HepG2 (cell line): ENCODE measurements around the gene XRCC1. TPM values are rescaled to one million over a fixed set of nuclear protein-coding genes. Genes with fewer than 3 reads are reported as not detected.

Experiments used
- ATAC-seq: fragments of 200-7000 bp; cut with Tn5 transposase; 3 replicates; pipeline ENCODE4 v1.9.1; 2020; ENCODE audit warnings: mild to moderate bottlenecking, moderate library complexity
- BruUV-seq: library from RNA; stranded (reverse); fragments of 400-500 nt; replicated peaks from 2 replicates; lab custom pipeline; 2021; lab: Mats Ljungman, UMichigan
- CTCF ChIA-PET: fragments of 300-600 bp; formaldehyde crosslinking; extraction: SDS; loops from one replicate; lab custom pipeline; 2021; ENCODE audit warnings: low total read pairs, inconsistent platforms, low intra/inter-chr PET ratio; lab: Yijun Ruan, JAX
- POLR2A ChIA-PET: fragments of 350-600 bp; sonication (Branson Sonifier 250); formaldehyde crosslinking; loops from one replicate; lab custom pipeline; 2020; ENCODE audit warnings: antibody characterized with exemption, inconsistent platforms; lab: Yijun Ruan, JAX
- DNase-seq: peaks from one replicate; pipeline ENCODE4 v3.0.0-alpha.2; 2015; ENCODE audit warnings: low spot score
- FAIRE-seq: peaks from 3 replicates; lab custom pipeline; 2011; peaks lifted over from hg19 to GRCh38; lab: Jason Lieb, UNC
- H2AFZ ChIP-seq: one replicate; pipeline ENCODE4 v1.6.1; 2011; ENCODE audit warnings: low read length, inconsistent platforms
- H3K27ac ChIP-seq: fragments of 300-600 bp; 3 replicates; pipeline ENCODE4 v1.8.0; 2011; ENCODE audit warnings: mixed run types, mild to moderate bottlenecking, mixed read lengths, low read length, inconsistent platforms; ENCODE audit not compliant: insufficient read depth; ENCODE audit errors: extremely low read length
- H3K27me3 ChIP-seq, 2 experiments: fragments of 200-600 bp in 1 of 2; 2 replicates in 1 of 2; 3 replicates in 1 of 2; pipeline versions ENCODE4 v1.6.0 to v1.8.0; 2011; ENCODE audit warnings: low read length in 2 of 2, mild to moderate bottlenecking in 2 of 2, moderate library complexity in 2 of 2, inconsistent platforms in 1 of 2; ENCODE audit not compliant: insufficient read depth in 2 of 2, control insufficient read depth in 1 of 2
- H3K36me3 ChIP-seq, 2 experiments: fragments of 200-600 bp in 1 of 2; replicated peaks in 1 of 2; 2 replicates in 1 of 2; 3 replicates in 1 of 2; pipeline versions ENCODE4 v1.5.1 to v1.8.0; 2011; ENCODE audit warnings: low read length in 2 of 2, inconsistent platforms in 1 of 2; ENCODE audit not compliant: insufficient read depth in 2 of 2, control insufficient read depth in 1 of 2
- H3K4me1 ChIP-seq: 2 replicates; pipeline ENCODE4 v1.5.1; 2012; ENCODE audit warnings: low read length, inconsistent platforms; ENCODE audit not compliant: insufficient read depth
- H3K4me2 ChIP-seq: 2 replicates; pipeline ENCODE4 v1.6.0; 2011; ENCODE audit warnings: low read depth, low read length, inconsistent platforms
- H3K4me3 ChIP-seq, 3 experiments: fragments of 200-600 bp in 1 of 3; sonication (generic), shearing (Covaris generic) in 1 of 3; replicated peaks in 1 of 3; 2 replicates each; pipeline ENCODE4 v1.5.1; 2011 to 2016; ENCODE audit warnings: low read length in 3 of 3, inconsistent platforms in 2 of 3, low read depth in 2 of 3, mild to moderate bottlenecking in 2 of 3, control low read depth in 1 of 3, mixed read lengths in 1 of 3; ENCODE audit not compliant: insufficient read depth in 1 of 3
- H3K79me2 ChIP-seq: one replicate; pipeline ENCODE4 v1.6.1; 2011; ENCODE audit warnings: low read length, inconsistent platforms; ENCODE audit not compliant: insufficient read depth
- H3K9ac ChIP-seq: 2 replicates; pipeline ENCODE4 v1.6.0; 2011; ENCODE audit warnings: mild to moderate bottlenecking, low read depth, low read length, inconsistent platforms; ENCODE audit not compliant: insufficient read depth
- H3K9me3 ChIP-seq: 2 replicates; pipeline ENCODE4 v1.5.1; 2012; ENCODE audit warnings: mild to moderate bottlenecking, low read length
- H4K20me1 ChIP-seq: 2 replicates; pipeline ENCODE4 v1.6.0; 2011; ENCODE audit warnings: inconsistent platforms, mild to moderate bottlenecking, low read length, moderate library complexity; ENCODE audit not compliant: insufficient read depth
- FOXK1 ChIP-seq: sonication (generic); formaldehyde crosslinking; IDR thresholded peaks from 2 replicates; pipeline ENCODE4 v1.4.0; 2020; ENCODE audit warnings: low read depth, missing genetic modification reagents, borderline replicate concordance
- FOXO1 ChIP-seq: sonication (generic); formaldehyde crosslinking; IDR thresholded peaks from 2 replicates; pipeline ENCODE4 v1.4.0; 2020; ENCODE audit warnings: missing genetic modification reagents
- HNF1B ChIP-seq: sonication (generic); formaldehyde crosslinking; IDR thresholded peaks from 2 replicates; pipeline ENCODE4 v1.5.1; 2020; ENCODE audit warnings: mild to moderate bottlenecking, moderate library complexity, missing genetic modification reagents
- KLF15 ChIP-seq: sonication (generic); formaldehyde crosslinking; IDR thresholded peaks from 2 replicates; pipeline ENCODE4 v1.8.1; 2023; ENCODE audit warnings: borderline replicate concordance, mild to moderate bottlenecking, inconsistent platforms, missing genetic modification reagents, mixed read lengths
- MTF1 ChIP-seq: sonication (generic); formaldehyde crosslinking; IDR thresholded peaks from 2 replicates; pipeline ENCODE4 v1.5.0; 2020; ENCODE audit warnings: missing genetic modification reagents
- MXD1 ChIP-seq: sonication (generic); formaldehyde crosslinking; IDR thresholded peaks from 2 replicates; pipeline ENCODE4 v1.4.0; 2020; ENCODE audit warnings: mild to moderate bottlenecking, missing genetic modification reagents
- NFIC ChIP-seq: IDR thresholded peaks from 2 replicates; pipeline ENCODE4 v1.6.1; 2012; ENCODE audit warnings: mild to moderate bottlenecking, low read length, inconsistent platforms
- NR2C2 ChIP-seq: sonication (generic); formaldehyde crosslinking; IDR thresholded peaks from 2 replicates; pipeline ENCODE4 v1.4.0; 2020; ENCODE audit warnings: missing genetic modification reagents, mild to moderate bottlenecking, moderate library complexity, borderline replicate concordance
- RFXAP ChIP-seq: sonication (generic); formaldehyde crosslinking; IDR thresholded peaks from 2 replicates; pipeline ENCODE4 v1.4.0; 2020; ENCODE audit warnings: missing genetic modification reagents, borderline replicate concordance
- RXRA ChIP-seq: sonication (generic); formaldehyde crosslinking; IDR thresholded peaks from 2 replicates; pipeline ENCODE4 v1.5.1; 2020; ENCODE audit warnings: missing genetic modification reagents
- SMAD1 ChIP-seq: sonication (generic); formaldehyde crosslinking; IDR thresholded peaks from 2 replicates; pipeline ENCODE4 v1.4.0; 2020; ENCODE audit warnings: missing genetic modification reagents, low read depth, mild to moderate bottlenecking, borderline replicate concordance
- SMC3 ChIP-seq: IDR thresholded peaks from 2 replicates; pipeline ENCODE4 v1.6.1; 2011; ENCODE audit warnings: low read length, improper control_type of control experiment
- SNAPC5 ChIP-seq: sonication (generic); formaldehyde crosslinking; IDR thresholded peaks from 2 replicates; pipeline ENCODE4 v1.8.1; 2023; ENCODE audit warnings: mild to moderate bottlenecking, missing genetic modification reagents, borderline replicate concordance
- SP5 ChIP-seq: IDR thresholded peaks from 2 replicates; pipeline ENCODE4 v1.6.1; 2016; ENCODE audit warnings: low read depth, borderline replicate concordance
- ZBTB14 ChIP-seq: sonication (generic); formaldehyde crosslinking; IDR thresholded peaks from 2 replicates; pipeline ENCODE4 v1.4.0; 2020; ENCODE audit warnings: missing genetic modification reagents
- ZBTB7B ChIP-seq: sonication (generic); formaldehyde crosslinking; IDR thresholded peaks from 2 replicates; pipeline ENCODE4 v1.4.0; 2020; ENCODE audit warnings: missing genetic modification reagents
- ZNF205 ChIP-seq: IDR thresholded peaks from 2 replicates; pipeline ENCODE4 v1.6.1; 2018; ENCODE audit warnings: missing biosample characterization, missing genetic modification reagents
- ZNF335 ChIP-seq: sonication (generic); formaldehyde crosslinking; IDR thresholded peaks from 2 replicates; pipeline ENCODE4 v1.4.0; 2020; ENCODE audit warnings: missing genetic modification reagents
- ZNF432 ChIP-seq: sonication (generic); formaldehyde crosslinking; IDR thresholded peaks from 2 replicates; pipeline ENCODE4 v1.5.0; 2020; ENCODE audit warnings: missing genetic modification reagents, mild to moderate bottlenecking, borderline replicate concordance
- ZNF546 ChIP-seq: sonication (generic); formaldehyde crosslinking; conservative IDR thresholded peaks from 2 replicates; pipeline ENCODE4 v1.8.1; 2023; ENCODE audit warnings: mild to moderate bottlenecking, missing genetic modification reagents
- ZNF768 ChIP-seq: sonication (generic); formaldehyde crosslinking; IDR thresholded peaks from 2 replicates; pipeline ENCODE4 v1.4.0; 2020; ENCODE audit warnings: missing genetic modification reagents
- WGBS: methylation state at CpG from one replicate; pipeline ENCODE4 v1.1.6; 2017; ENCODE audit warnings: low lambda C conversion rate; 5-methylcytosine and 5-hydroxymethylcytosine counted together
- in situ Hi-C: cut with HindIII; loops from 2 replicates; pipeline ENCODE4 v1.10.0; 2017; ENCODE audit warnings: low pct_unique_long_range_greater_than_20kb; ENCODE audit not compliant: extremely low pct_ligation_motif_present
- intact Hi-C: fragments of 100-400 bp; cut with micrococcal nuclease; formaldehyde crosslinking; loops from one replicate; pipeline ENCODE4 v1.10.0; 2022; ENCODE audit not compliant: unreplicated experiment
- polyA plus RNA-seq, 8 experiments: library from polyadenylated mRNA; depleted of rRNA in 3 of 8; stranded (reverse) in 7 of 8; unstranded in 1 of 8; fragments of >200 nt; fragmentation: Illumina TruSeq in 4 of 8; extraction: Trizol in 4 of 8; gene quantifications; 2 replicates each; pipeline versions ENCODE4 v1.2.1 to v1.2.3, GENCODE V29; 2011 to 2016; ENCODE audit warnings: low read depth in 4 of 8, missing spikeins in 1 of 8, mixed read lengths in 1 of 8; ENCODE audit not compliant: insufficient read depth in 1 of 8
- total RNA-seq, 5 experiments: library from RNA; depleted of rRNA; stranded (reverse); fragments of >200 nt; fragmentation: Illumina TruSeq; extraction: Trizol; gene quantifications; 2 replicates each; pipeline ENCODE4 v1.2.3, GENCODE V29; 2016; ENCODE audit warnings: low read depth in 1 of 5

XRCC1 gene
- total and polyA plus RNA-seq, 2 of the 13 experiments (the other 11 are each of a cell fraction or from before 2014, with no cell fraction given), result 24.7 to 26.3 TPM

GRCh38 chr19:43619262-43620060 lies 44.1 kb upstream of the XRCC1 start, which contains the start of gene ZNF428 (continued):
- TF ChIP-seq NFIC (no peak), MTF1 (peak; percentile 82; the same call in 1 of the 2 replicates), ZNF205 (CRISPR knock-in tag) (no peak), HNF1B (CRISPR knock-in tag) (peak; percentile 32; the same call in 1 of the 2 replicates), ZNF432 (CRISPR knock-in tag) (no peak), ZNF768 (CRISPR knock-in tag) (peak; percentile 71; the same call in 1 of the 2 replicates), FOXK1 (no peak), RFXAP (peak; percentile 20), SNAPC5 (peak; percentile 95), MXD1 (CRISPR knock-in tag) (peak; percentile 92)

GRCh38 chr19:43618921-43619261 lies 43.6 kb upstream of the XRCC1 start:
- in situ Hi-C loops (no loop called here), intact Hi-C loops (loop anchor here (2.0 kb wide), 1 partner anchor 16 kb away; no protein-coding TSS in a partner anchor)
- peaks cover 3 to 4% of the 10 kb centered on the region in 2 experiments; a peak in 2 of 5 replicates for H3K36me3 ChIP-seq
- BruUV-seq, result TSS peak; percentile 81
- no peaks in the 10 kb centered on the region for H4K20me1 ChIP-seq
- DNase-seq, result peak; percentile 79
- H3K27me3 ChIP-seq, result no peaks in the 10 kb centered on the region
- 1% methylated on average over 10 of the region's 14 CpGs for WGBS
- H3K4me1 ChIP-seq, result peaks cover 24% of the 10 kb centered on the region
- H3K4me2 ChIP-seq, result peak overlapping the region; percentile 96
- ChIA-PET CTCF (no interaction called here), POLR2A (interaction anchor here (1.2 kb wide), 1 partner anchor 23 kb away, joined by 7 read pairs; the partner anchor contains the start of genes IRGQ and ZNF576)
- peak overlapping the region; percentile 60 to 81 (median 61) for H3K4me3 ChIP-seq
- peaks cover 14% of the 10 kb centered on the region for H3K79me2 ChIP-seq
- peak overlapping the region; percentile 82 for H2AFZ ChIP-seq
- H3K9ac ChIP-seq, result peak overlapping the region; percentile 88
- peak overlapping the region; percentile 96 for H3K27ac ChIP-seq
- FAIRE-seq, result peak; percentile 84
- H3K9me3 ChIP-seq, result no peaks in the 10 kb centered on the region
- ATAC-seq, result peak; percentile 74
- TF ChIP-seq ZBTB7B, result peak; percentile 3; the same call in 1 of the 2 replicates
- TF ChIP-seq ZBTB14 (CRISPR knock-in tag), result no peak
- TF ChIP-seq SMC3, result no peak
- no peak for TF ChIP-seq KLF15
- TF ChIP-seq FOXO1 (CRISPR knock-in tag), result no peak
- TF ChIP-seq ZNF546 (CRISPR knock-in tag), result no peak
- no peak for TF ChIP-seq NR2C2 (CRISPR knock-in tag)
- TF ChIP-seq SMAD1 (CRISPR knock-in tag), result no peak
- peak; percentile 62; the same call in 1 of the 2 replicates for TF ChIP-seq ZNF335
- TF ChIP-seq SP5 (CRISPR knock-in tag), result no peak
- no peak for TF ChIP-seq RXRA
